Endodermal cell (in vitro differentiated cells): Measurements from ENCODE around the gene SMARCC1. TPM values are rescaled to one million over a fixed set of nuclear protein-coding genes. Genes with fewer than 3 reads are reported as not detected.

Source experiments
- DNase-seq: peaks from one replicate; pipeline ENCODE4 v3.0.0-alpha.2; 2017
- H3K27ac ChIP-seq: 2 replicates; pipeline ENCODE4 v1.5.1; 2013; ENCODE audit warnings: mild to moderate bottlenecking, low read depth, low read length, moderate library complexity
- H3K27me3 ChIP-seq: 2 replicates; pipeline ENCODE4 v1.6.1; 2013; ENCODE audit warnings: mild to moderate bottlenecking, low read length, moderate library complexity; ENCODE audit not compliant: insufficient read depth, control insufficient read depth, poor library complexity, severe bottlenecking
- H3K36me3 ChIP-seq: 2 replicates; pipeline ENCODE4 v1.7.0; 2013; ENCODE audit warnings: mild to moderate bottlenecking, low read length, moderate library complexity; ENCODE audit not compliant: control insufficient read depth, insufficient read depth
- H3K4me1 ChIP-seq: one replicate; pipeline ENCODE4 v1.7.0; 2013; ENCODE audit warnings: low read length; ENCODE audit not compliant: control insufficient read depth, insufficient read depth
- H3K4me3 ChIP-seq: 2 replicates; pipeline ENCODE4 v1.5.1; 2013; ENCODE audit warnings: mild to moderate bottlenecking, low read length, moderate library complexity
- H3K9ac ChIP-seq: 2 replicates; pipeline ENCODE4 v1.6.1; 2013; ENCODE audit warnings: mild to moderate bottlenecking, low read length, moderate library complexity; ENCODE audit not compliant: poor library complexity, severe bottlenecking; ENCODE audit errors: extremely low read depth
- H3K9me3 ChIP-seq: 2 replicates; pipeline ENCODE4 v1.6.1; 2013; ENCODE audit warnings: mild to moderate bottlenecking, low read length, moderate library complexity; ENCODE audit not compliant: control insufficient read depth
- H3K27ac Mint-ChIP-seq: 2 replicates; pipeline ENCODE4 v1.8.0; 2020; ENCODE audit warnings: mixed read lengths
- H3K27me3 Mint-ChIP-seq: 2 replicates; pipeline ENCODE4 v1.8.0; 2021; ENCODE audit warnings: mild to moderate bottlenecking, mixed read lengths; ENCODE audit not compliant: insufficient read depth
- H3K36me3 Mint-ChIP-seq: 2 replicates; pipeline ENCODE4 v1.8.0; 2020; ENCODE audit warnings: low read depth, mixed read lengths
- H3K4me1 Mint-ChIP-seq: 2 replicates; pipeline ENCODE4 v1.8.0; 2020; ENCODE audit warnings: mixed read lengths
- H3K4me3 Mint-ChIP-seq: 2 replicates; pipeline ENCODE4 v1.8.0; 2020; ENCODE audit warnings: mild to moderate bottlenecking, moderate library complexity, mixed read lengths
- H3K9me3 Mint-ChIP-seq: 2 replicates; pipeline ENCODE4 v1.8.0; 2020; ENCODE audit warnings: mild to moderate bottlenecking, mixed read lengths
- CTCF ChIP-seq: fragments of 200-600 bp; sonication (generic); conservative IDR thresholded peaks from 2 replicates; pipeline ENCODE4 v1.5.0; 2021; ENCODE audit warnings: antibody characterized with exemption, mild to moderate bottlenecking
- WGBS, 2 experiments: methylation state at CpG; one replicate each; pipeline versions ENCODE4 v1.1.5 to v1.1.7; 2013; ENCODE audit warnings: missing lambda C conversion rate in 2 of 2, mixed read lengths in 1 of 2; ENCODE audit not compliant: insufficient coverage in 1 of 2, insufficient read length in 1 of 2; 5-methylcytosine and 5-hydroxymethylcytosine counted together
- total RNA-seq, 2 donors: library from RNA; stranded (reverse); fragmentation: NEBNext Ultra II Directional in 1 of 2; extraction: Animal tissue kit (Norgen Biotek cat#: 25700) in 1 of 2; gene quantifications; 2 replicates in 1 of 2; 3 replicates in 1 of 2; pipeline ENCODE4 v1.2.1, GENCODE V29; 2021

SMARCC1 gene
- total RNA-seq, 2 donors from 2014 or later, result 200 to 231 TPM

GRCh38 chr3:47704237-47704612 lies 77.5 kb downstream of the SMARCC1 start:
- H3K27ac Mint-ChIP-seq, result no peak overlapping the region
- TF ChIP-seq CTCF, result no peak
- Histone ChIP-seq H3K36me3 (peaks cover 90% of the 10 kb centered on the region), H3K9me3 (no peaks in the 10 kb centered on the region), H3K4me1 (no peaks in the 10 kb centered on the region), H3K9ac (no peak overlapping the region), H3K27me3 (no peaks in the 10 kb centered on the region), H3K4me3 (no peak overlapping the region), H3K27ac (no peak overlapping the region)
- 97 to 100% methylated on average over 1 of the region's 3 CpGs for WGBS, 2 experiments
- peaks cover 69% of the 10 kb centered on the region for H3K36me3 Mint-ChIP-seq
- H3K27me3 Mint-ChIP-seq, result no peaks in the 10 kb centered on the region
- DNase-seq, result no peak
- H3K4me1 Mint-ChIP-seq, result no peaks in the 10 kb centered on the region
- no peak overlapping the region for H3K4me3 Mint-ChIP-seq
- no peaks in the 10 kb centered on the region for H3K9me3 Mint-ChIP-seq

- Histone ChIP-seq H3K4me1 (no peaks in the 10 kb centered on the region), H3K4me3 (no peak overlapping the region), H3K9ac (no peak overlapping the region), H3K27ac (no peak overlapping the region), H3K27me3 (no peaks in the 10 kb centered on the region), H3K9me3 (no peaks in the 10 kb centered on the region), H3K36me3 (peaks cover 87% of the 10 kb centered on the region)
- no peak for TF ChIP-seq CTCF
- 95 to 97% methylated on average over 9 to 11 of the region's 11 CpGs for WGBS, 2 experiments
- H3K4me3 Mint-ChIP-seq, result no peak overlapping the region
- H3K27me3 Mint-ChIP-seq, result no peaks in the 10 kb centered on the region
- H3K27ac Mint-ChIP-seq, result no peak overlapping the region
- H3K9me3 Mint-ChIP-seq, result no peaks in the 10 kb centered on the region
- no peaks in the 10 kb centered on the region for H3K4me1 Mint-ChIP-seq
- DNase-seq, result no peak
- H3K36me3 Mint-ChIP-seq, result peaks cover 65% of the 10 kb centered on the region
Measured at GRCh38 chr3:47701388-47701787, 80.3 kb downstream of the SMARCC1 start.

- H3K27ac Mint-ChIP-seq, result no peak overlapping the region
- H3K27ac ChIP-seq, result no peak overlapping the region
- no peak for TF ChIP-seq CTCF
- H3K4me3 ChIP-seq, result no peak overlapping the region
- H3K4me1 ChIP-seq, result no peaks in the 10 kb centered on the region
- H3K27me3 Mint-ChIP-seq, result no peaks in the 10 kb centered on the region
- H3K9me3 ChIP-seq, result no peaks in the 10 kb centered on the region
- no peak overlapping the region for H3K4me3 Mint-ChIP-seq
- DNase-seq, result no peak
- no peaks in the 10 kb centered on the region for H3K4me1 Mint-ChIP-seq
- no peaks in the 10 kb centered on the region for H3K27me3 ChIP-seq
- H3K36me3 Mint-ChIP-seq, result peaks cover 78% of the 10 kb centered on the region
- peaks cover 80% of the 10 kb centered on the region for H3K36me3 ChIP-seq
- H3K9ac ChIP-seq, result no peak overlapping the region
- H3K9me3 Mint-ChIP-seq, result no peaks in the 10 kb centered on the region
Measured at GRCh38 chr3:47692158-47692557, 89.5 kb downstream of the SMARCC1 start.
